MM.1S (cell line): ENCODE data around the gene ALOX12B.

Source experiments
- DNase-seq: peaks from one replicate; pipeline ENCODE4 v3.0.0-alpha.2; 2015
- H2AFZ ChIP-seq: fragments of 300-600 bp; sonication (generic); 2 replicates; pipeline ENCODE4 v1.6.0; 2016; ENCODE audit warnings: antibody characterized with exemption, low read length
- H3F3A ChIP-seq: fragments of 300-600 bp; sonication (generic); 2 replicates; pipeline ENCODE4 v1.6.1; 2016; ENCODE audit warnings: mild to moderate bottlenecking, antibody characterized with exemption, low read length, moderate library complexity, mixed read lengths; ENCODE audit not compliant: insufficient read depth
- H3K27ac ChIP-seq: fragments of 300-600 bp; sonication (generic); 2 replicates; pipeline ENCODE4 v1.5.1; 2016; ENCODE audit warnings: mild to moderate bottlenecking, low read length
- H3K27me3 ChIP-seq: fragments of 300-600 bp; sonication (generic); replicated peaks from 2 replicates; pipeline ENCODE4 v1.6.0; 2016; ENCODE audit warnings: low read length; ENCODE audit not compliant: insufficient read depth
- H3K36me3 ChIP-seq: fragments of 300-600 bp; sonication (generic); replicated peaks from 2 replicates; pipeline ENCODE4 v1.6.1; 2016; ENCODE audit warnings: mild to moderate bottlenecking, low read length, mixed read lengths; ENCODE audit not compliant: insufficient read depth
- H3K4me1 ChIP-seq: fragments of 300-600 bp; sonication (generic); 2 replicates; pipeline ENCODE4 v1.6.1; 2016; ENCODE audit warnings: low read length, mixed read lengths
- H3K4me2 ChIP-seq: fragments of 300-600 bp; sonication (generic); 2 replicates; pipeline ENCODE4 v1.6.0; 2016; ENCODE audit warnings: low read depth, low read length
- H3K4me3 ChIP-seq: fragments of 300-600 bp; sonication (generic); 2 replicates; pipeline ENCODE4 v1.5.1; 2016; ENCODE audit warnings: low read length, mixed read lengths
- H3K79me2 ChIP-seq: fragments of 300-600 bp; sonication (generic); 2 replicates; pipeline ENCODE4 v1.6.1; 2016; ENCODE audit warnings: mixed run types, low read length, mixed read lengths
- H3K9ac ChIP-seq: fragments of 300-600 bp; sonication (generic); 2 replicates; pipeline ENCODE4 v1.6.1; 2016; ENCODE audit warnings: low read length, mixed read lengths
- H3K9me2 ChIP-seq: fragments of 300-600 bp; sonication (generic); replicated peaks from 2 replicates; pipeline ENCODE4 v1.6.1; 2016; ENCODE audit warnings: mild to moderate bottlenecking, low read length, mixed read lengths; ENCODE audit not compliant: insufficient read depth
- H3K9me3 ChIP-seq: fragments of 300-600 bp; sonication (generic); replicated peaks from 2 replicates; pipeline ENCODE4 v1.6.1; 2016; ENCODE audit warnings: mild to moderate bottlenecking, low read length, mixed read lengths; ENCODE audit not compliant: insufficient read depth
- H4K20me1 ChIP-seq: fragments of 300-600 bp; sonication (generic); 2 replicates; pipeline ENCODE4 v1.6.1; 2016; ENCODE audit warnings: mild to moderate bottlenecking, low read length, moderate library complexity, mixed read lengths; ENCODE audit not compliant: insufficient read depth
- EZH2 ChIP-seq: fragments of 300-600 bp; sonication (generic); optimal IDR thresholded peaks from 2 replicates; pipeline ENCODE3; 2017; ENCODE audit warnings: low read depth, mild to moderate bottlenecking, antibody characterized with exemption, low read length, mixed read lengths
- EZH2phosphoT487 ChIP-seq: fragments of 300-600 bp; sonication (generic); IDR thresholded peaks from 2 replicates; pipeline ENCODE4 v1.6.1; 2018; ENCODE audit warnings: antibody characterized with exemption, low read length
- TF ChIP-seq, protein P1 (sequence below): fragments of 300-600 bp; sonication (generic); IDR thresholded peaks from 2 replicates; pipeline ENCODE4 v1.5.1; 2016; ENCODE audit warnings: antibody characterized with exemption, low read length, mixed read lengths

The ALOX12B gene

GRCh38 chr17:8105957-8106398 is 18.5 kb upstream of the ALOX12B start:
- Histone ChIP-seq H3K9ac (no peak overlapping the region), H3K27me3 (peaks cover 60% of the 10 kb centered on the region), H3K36me3 (no peaks in the 10 kb centered on the region), H3K79me2 (no peaks in the 10 kb centered on the region), H2AFZ (no peak overlapping the region), H3K4me3 (no peak overlapping the region), H3K4me2 (no peak overlapping the region), H4K20me1 (no peaks in the 10 kb centered on the region), H3K9me2 (no peaks in the 10 kb centered on the region), H3K4me1 (no peaks in the 10 kb centered on the region), H3K27ac (no peak overlapping the region), H3K9me3 (no peaks in the 10 kb centered on the region), H3F3A (no peaks in the 10 kb centered on the region; the same call in 1 of the 2 replicates)
- no peak for DNase-seq
- TF ChIP-seq EZH2phosphoT487 (no peak), EZH2 (no peak)
- TF ChIP-seq, protein P1, sequence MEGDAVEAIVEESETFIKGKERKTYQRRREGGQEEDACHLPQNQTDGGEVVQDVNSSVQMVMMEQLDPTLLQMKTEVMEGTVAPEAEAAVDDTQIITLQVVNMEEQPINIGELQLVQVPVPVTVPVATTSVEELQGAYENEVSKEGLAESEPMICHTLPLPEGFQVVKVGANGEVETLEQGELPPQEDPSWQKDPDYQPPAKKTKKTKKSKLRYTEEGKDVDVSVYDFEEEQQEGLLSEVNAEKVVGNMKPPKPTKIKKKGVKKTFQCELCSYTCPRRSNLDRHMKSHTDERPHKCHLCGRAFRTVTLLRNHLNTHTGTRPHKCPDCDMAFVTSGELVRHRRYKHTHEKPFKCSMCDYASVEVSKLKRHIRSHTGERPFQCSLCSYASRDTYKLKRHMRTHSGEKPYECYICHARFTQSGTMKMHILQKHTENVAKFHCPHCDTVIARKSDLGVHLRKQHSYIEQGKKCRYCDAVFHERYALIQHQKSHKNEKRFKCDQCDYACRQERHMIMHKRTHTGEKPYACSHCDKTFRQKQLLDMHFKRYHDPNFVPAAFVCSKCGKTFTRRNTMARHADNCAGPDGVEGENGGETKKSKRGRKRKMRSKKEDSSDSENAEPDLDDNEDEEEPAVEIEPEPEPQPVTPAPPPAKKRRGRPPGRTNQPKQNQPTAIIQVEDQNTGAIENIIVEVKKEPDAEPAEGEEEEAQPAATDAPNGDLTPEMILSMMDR, result no peak

GRCh38 chr17:8104911-8105310 is 17.4 kb upstream of the ALOX12B start:
- no peak overlapping the region for H2AFZ ChIP-seq
- H3K9me2 ChIP-seq, result no peaks in the 10 kb centered on the region
- no peaks in the 10 kb centered on the region for H4K20me1 ChIP-seq
- H3K79me2 ChIP-seq, result no peaks in the 10 kb centered on the region
- H3K4me2 ChIP-seq, result no peak overlapping the region
- no peak overlapping the region for H3K27ac ChIP-seq
- no peaks in the 10 kb centered on the region; the same call in 1 of the 2 replicates for H3F3A ChIP-seq
- H3K4me3 ChIP-seq, result no peak overlapping the region
- no peaks in the 10 kb centered on the region for H3K36me3 ChIP-seq
- DNase-seq, result no peak
- no peaks in the 10 kb centered on the region for H3K4me1 ChIP-seq
- TF ChIP-seq, protein P1, result no peak
- TF ChIP-seq EZH2phosphoT487 (no peak), EZH2 (no peak)
- H3K27me3 ChIP-seq, result peaks cover 54% of the 10 kb centered on the region
- H3K9me3 ChIP-seq, result no peaks in the 10 kb centered on the region
- H3K9ac ChIP-seq, result no peak overlapping the region

DNA sequence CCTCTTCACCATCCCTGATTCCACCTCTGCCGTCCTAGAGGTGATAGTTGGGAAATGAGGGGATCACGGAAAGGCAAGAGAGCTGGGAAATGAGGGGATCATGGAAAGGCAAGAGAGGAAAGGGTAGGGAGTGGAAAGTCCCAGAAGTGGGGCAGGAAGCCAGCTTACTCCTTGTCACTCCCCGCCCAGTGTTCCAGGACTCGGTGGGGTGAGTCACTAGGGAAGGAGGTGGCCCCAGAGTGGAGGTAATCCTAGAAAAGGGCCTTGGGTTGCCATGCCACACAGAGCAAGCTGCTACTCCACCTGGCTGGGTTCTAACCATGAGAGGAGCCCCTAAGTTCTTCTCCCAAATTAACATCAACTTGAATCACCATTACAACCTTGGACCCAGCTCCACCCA is 16.0 kb upstream of the ALOX12B start:
- no peak overlapping the region for H3K4me2 ChIP-seq

More for the DNA sequence above, 16.0 kb upstream of the ALOX12B start:
- peaks cover 46% of the 10 kb centered on the region for H3K27me3 ChIP-seq
- TF ChIP-seq EZH2phosphoT487, result no peak
- no peak for TF ChIP-seq EZH2
- TF ChIP-seq, protein P1, result no peak
- no peaks in the 10 kb centered on the region for H3K36me3 ChIP-seq
- no peaks in the 10 kb centered on the region for H3K9me2 ChIP-seq
- no peak overlapping the region for H2AFZ ChIP-seq
- no peaks in the 10 kb centered on the region; the same call in 1 of the 2 replicates for H3F3A ChIP-seq
- no peak overlapping the region for H3K27ac ChIP-seq
- no peaks in the 10 kb centered on the region for H3K4me1 ChIP-seq
- no peaks in the 10 kb centered on the region for H4K20me1 ChIP-seq
- H3K79me2 ChIP-seq, result no peaks in the 10 kb centered on the region
- H3K9me3 ChIP-seq, result no peaks in the 10 kb centered on the region
- H3K9ac ChIP-seq, result no peak overlapping the region
- H3K4me3 ChIP-seq, result no peak overlapping the region
- DNase-seq, result no peak
